WTC11 (cell line): ENCODE results near the gene LHFPL6. TPM values are rescaled to one million over a fixed set of nuclear protein-coding genes. Genes with fewer than 3 reads are reported as not detected.

ENCODE experiments used
- ATAC-seq: fragments of 200-7000 bp; cut with Tn5 transposase; 2 replicates; pipeline ENCODE4 v1.10.0; 2021; ENCODE audit warnings: mild to moderate bottlenecking, moderate library complexity
- CTCF ChIA-PET: fragments of 300-600 bp; sonication (Branson Sonifier 250); formaldehyde crosslinking; loops from one replicate; lab custom pipeline; 2021; ENCODE audit warnings: antibody characterized with exemption; lab: Charles Lee
- POLR2A ChIA-PET: fragments of 350-600 bp; sonication (Branson Sonifier 250); formaldehyde crosslinking; loops from one replicate; lab custom pipeline; 2021; ENCODE audit warnings: antibody characterized with exemption; lab: Charles Lee
- DNase-seq: peaks from one replicate; pipeline ENCODE4 v3.0.0; 2021; ENCODE audit warnings: low spot score
- H3K27ac Mint-ChIP-seq: 2 replicates; pipeline ENCODE4 v1.8.0; 2021; ENCODE audit warnings: mixed read lengths
- H3K27me3 Mint-ChIP-seq: 2 replicates; pipeline ENCODE4 v1.8.0; 2021; ENCODE audit warnings: low read depth, mild to moderate bottlenecking, moderate library complexity, mixed read lengths
- H3K36me3 Mint-ChIP-seq: 2 replicates; pipeline ENCODE4 v1.8.0; 2021; ENCODE audit warnings: mixed read lengths
- H3K4me1 Mint-ChIP-seq: 2 replicates; pipeline ENCODE4 v1.8.0; 2022; ENCODE audit warnings: mixed read lengths
- H3K4me3 Mint-ChIP-seq: 2 replicates; pipeline ENCODE4 v1.8.0; 2021; ENCODE audit warnings: mild to moderate bottlenecking, moderate library complexity, mixed read lengths
- H3K9me3 Mint-ChIP-seq: 2 replicates; pipeline ENCODE4 v1.8.0; 2021; ENCODE audit warnings: mixed read lengths
- ATF1 ChIP-seq: sonication (generic); formaldehyde crosslinking; IDR thresholded peaks from 2 replicates; pipeline ENCODE4 v1.8.1; 2023; ENCODE audit warnings: mild to moderate bottlenecking, moderate library complexity, missing genetic modification reagents
- CBFB ChIP-seq: sonication (generic); formaldehyde crosslinking; IDR thresholded peaks from 2 replicates; pipeline ENCODE4 v1.8.1; 2022; ENCODE audit warnings: mild to moderate bottlenecking, low read depth, missing genetic modification reagents
- ESRRA ChIP-seq: sonication (generic); formaldehyde crosslinking; IDR thresholded peaks from 2 replicates; pipeline ENCODE4 v1.8.1; 2022; ENCODE audit warnings: mild to moderate bottlenecking, missing genetic modification reagents, borderline replicate concordance
- HMGA2 ChIP-seq: fragments of 250-450 bp; sonication (Bioruptor Pico); IDR thresholded peaks from 2 replicates; pipeline ENCODE4 v1.4.0; 2021; ENCODE audit warnings: mild to moderate bottlenecking, moderate library complexity
- NR1H2 ChIP-seq: sonication (generic); formaldehyde crosslinking; IDR thresholded peaks from 2 replicates; pipeline ENCODE4 v1.9.0; 2021; ENCODE audit warnings: mild to moderate bottlenecking, moderate library complexity, missing genetic modification reagents
- NR2C2 ChIP-seq: sonication (generic); formaldehyde crosslinking; IDR thresholded peaks from 2 replicates; pipeline ENCODE4 v1.8.0; 2022; ENCODE audit warnings: mild to moderate bottlenecking, missing genetic modification reagents
- PRRX2 ChIP-seq: fragments of 250-450 bp; sonication (Bioruptor Pico); IDR thresholded peaks from 2 replicates; pipeline ENCODE4 v1.8.0; 2021; ENCODE audit warnings: mild to moderate bottlenecking
- SMAD3 ChIP-seq: sonication (generic); formaldehyde crosslinking; IDR thresholded peaks from 2 replicates; pipeline ENCODE4 v1.8.0; 2022; ENCODE audit warnings: missing genetic modification reagents, mild to moderate bottlenecking, borderline replicate concordance
- ZNF121 ChIP-seq: sonication (generic); formaldehyde crosslinking; IDR thresholded peaks from 2 replicates; pipeline ENCODE4 v1.8.0; 2023; ENCODE audit warnings: missing genetic modification reagents
- ZNF263 ChIP-seq: sonication (generic); formaldehyde crosslinking; IDR thresholded peaks from 2 replicates; pipeline ENCODE4 v1.8.1; 2022; ENCODE audit warnings: low read depth, mild to moderate bottlenecking, moderate library complexity, missing genetic modification reagents
- total RNA-seq: library from RNA; stranded (reverse); gene quantifications from 3 replicates; pipeline ENCODE4 v1.2.3, GENCODE V29; 2021
- TF ChIP-seq, protein P1 (sequence below): fragments of 250-450 bp; sonication (Bioruptor Pico); IDR thresholded peaks from 2 replicates; pipeline ENCODE4 v1.9.0; 2021; ENCODE audit warnings: mild to moderate bottlenecking
- TF ChIP-seq, protein P2 (sequence below): fragments of 250-450 bp; sonication (Bioruptor Pico); IDR thresholded peaks from 2 replicates; pipeline ENCODE4 v1.9.0; 2021; ENCODE audit warnings: mild to moderate bottlenecking
- TF ChIP-seq, protein P3 (sequence below): sonication (generic); formaldehyde crosslinking; IDR thresholded peaks from 2 replicates; pipeline ENCODE4 v1.8.1; 2022; ENCODE audit warnings: missing genetic modification reagents, borderline replicate concordance
- TF ChIP-seq, protein P4 (sequence below): sonication (generic); formaldehyde crosslinking; IDR thresholded peaks from 2 replicates; pipeline ENCODE4 v1.8.1; 2023; ENCODE audit warnings: mild to moderate bottlenecking, missing genetic modification reagents

LHFPL6 gene
- total RNA-seq, 1 experiment from 2014 or later, result 4.5 TPM

DNA sequence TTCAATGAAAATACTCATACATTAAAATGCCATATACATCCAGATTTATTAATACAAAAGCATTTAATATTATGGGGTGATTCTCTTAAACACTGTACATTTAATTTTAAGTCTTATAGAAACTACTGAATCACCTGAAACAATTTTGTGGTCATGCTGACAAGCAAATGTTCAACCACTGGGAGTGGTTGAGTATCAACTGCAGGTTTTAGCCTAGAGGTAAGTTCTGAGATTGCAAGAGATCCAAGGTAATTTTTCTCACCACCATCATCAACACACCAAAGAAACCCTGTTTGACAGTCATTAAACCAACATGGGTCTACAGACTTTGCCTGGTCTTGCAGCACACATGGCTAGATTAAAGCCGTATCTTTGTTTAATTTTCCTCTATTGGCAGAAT lies 196.3 kb downstream of the LHFPL6 start (continued):
- TF ChIP-seq HMGA2 (CRISPR knock-in tag), result no peak
- TF ChIP-seq, protein P1, sequence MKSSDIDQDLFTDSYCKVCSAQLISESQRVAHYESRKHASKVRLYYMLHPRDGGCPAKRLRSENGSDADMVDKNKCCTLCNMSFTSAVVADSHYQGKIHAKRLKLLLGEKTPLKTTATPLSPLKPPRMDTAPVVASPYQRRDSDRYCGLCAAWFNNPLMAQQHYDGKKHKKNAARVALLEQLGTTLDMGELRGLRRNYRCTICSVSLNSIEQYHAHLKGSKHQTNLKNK (CRISPR knock-in tag), result no peak
- TF ChIP-seq, protein P2, sequence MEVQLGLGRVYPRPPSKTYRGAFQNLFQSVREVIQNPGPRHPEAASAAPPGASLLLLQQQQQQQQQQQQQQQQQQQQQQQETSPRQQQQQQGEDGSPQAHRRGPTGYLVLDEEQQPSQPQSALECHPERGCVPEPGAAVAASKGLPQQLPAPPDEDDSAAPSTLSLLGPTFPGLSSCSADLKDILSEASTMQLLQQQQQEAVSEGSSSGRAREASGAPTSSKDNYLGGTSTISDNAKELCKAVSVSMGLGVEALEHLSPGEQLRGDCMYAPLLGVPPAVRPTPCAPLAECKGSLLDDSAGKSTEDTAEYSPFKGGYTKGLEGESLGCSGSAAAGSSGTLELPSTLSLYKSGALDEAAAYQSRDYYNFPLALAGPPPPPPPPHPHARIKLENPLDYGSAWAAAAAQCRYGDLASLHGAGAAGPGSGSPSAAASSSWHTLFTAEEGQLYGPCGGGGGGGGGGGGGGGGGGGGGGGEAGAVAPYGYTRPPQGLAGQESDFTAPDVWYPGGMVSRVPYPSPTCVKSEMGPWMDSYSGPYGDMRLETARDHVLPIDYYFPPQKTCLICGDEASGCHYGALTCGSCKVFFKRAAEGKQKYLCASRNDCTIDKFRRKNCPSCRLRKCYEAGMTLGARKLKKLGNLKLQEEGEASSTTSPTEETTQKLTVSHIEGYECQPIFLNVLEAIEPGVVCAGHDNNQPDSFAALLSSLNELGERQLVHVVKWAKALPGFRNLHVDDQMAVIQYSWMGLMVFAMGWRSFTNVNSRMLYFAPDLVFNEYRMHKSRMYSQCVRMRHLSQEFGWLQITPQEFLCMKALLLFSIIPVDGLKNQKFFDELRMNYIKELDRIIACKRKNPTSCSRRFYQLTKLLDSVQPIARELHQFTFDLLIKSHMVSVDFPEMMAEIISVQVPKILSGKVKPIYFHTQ (CRISPR knock-in tag), result no peak

DNA sequence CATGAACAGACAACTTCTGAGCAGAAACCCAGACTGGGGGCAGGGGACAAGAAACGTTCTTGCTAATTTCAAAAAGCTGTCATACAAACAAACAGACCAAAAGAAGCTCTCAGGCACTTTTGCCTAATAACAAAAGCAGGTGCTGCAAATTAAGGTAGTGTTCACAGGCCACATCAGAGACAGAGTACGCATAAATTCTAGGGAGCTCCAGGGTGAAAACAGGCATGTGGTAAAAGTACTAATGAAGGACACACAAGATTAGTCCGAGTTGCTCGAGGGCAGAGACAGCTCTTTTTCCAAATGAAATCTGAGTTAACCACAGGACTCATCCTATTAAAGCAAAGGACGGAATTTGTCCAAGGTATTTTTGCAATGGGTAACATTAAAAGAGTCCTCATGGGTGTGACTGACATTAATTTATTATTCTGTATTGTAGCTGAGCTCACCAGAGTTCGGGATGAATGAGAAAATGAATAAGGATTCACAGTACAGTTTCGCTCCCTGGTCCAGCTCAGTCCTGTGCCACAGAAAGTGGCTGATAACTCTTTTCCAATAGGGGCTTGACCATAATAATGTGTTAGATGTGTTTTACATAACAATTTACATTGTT lies 197.3 kb downstream of the LHFPL6 start:
- TF ChIP-seq ZNF263, result no peak
- no peak for TF ChIP-seq NR2C2 (CRISPR knock-in tag)
- TF ChIP-seq CBFB (CRISPR knock-in tag), result no peak
- TF ChIP-seq ATF1 (CRISPR knock-in tag), result no peak

DNA sequence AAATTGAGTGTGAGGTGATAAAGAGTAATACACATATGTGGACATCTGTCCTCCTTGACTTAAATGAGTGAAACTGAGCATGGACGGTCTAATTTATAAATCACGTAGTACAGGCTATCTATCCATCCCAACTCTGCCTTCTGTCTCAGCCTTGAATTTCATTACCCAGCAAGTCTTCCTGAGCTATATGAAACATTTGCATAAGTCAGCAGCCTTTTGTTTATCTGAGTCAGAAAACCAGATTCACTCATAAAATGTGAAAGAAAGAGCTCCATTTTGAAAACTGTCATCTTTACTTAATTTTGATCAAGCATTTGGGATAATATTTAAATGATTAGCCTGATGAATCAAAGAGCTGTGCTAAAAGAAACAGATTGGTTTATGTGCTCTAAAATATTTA lies 197.9 kb downstream of the LHFPL6 start:
- H3K4me3 Mint-ChIP-seq, result no peak overlapping the region
- CTCF ChIA-PET, result interaction anchor here (0.6 to 1.7 kb wide), 8 partner anchors 10 to 259 kb away, joined by 3 to 13 read pairs (median 4); partner anchors contain the start of gene LHFPL6
- H3K36me3 Mint-ChIP-seq, result no peaks in the 10 kb centered on the region
- H3K4me1 Mint-ChIP-seq, result peaks cover 41% of the 10 kb centered on the region
- ATAC-seq (no peak), DNase-seq (no peak)
- TF ChIP-seq PRRX2 (CRISPR knock-in tag) (no peak), ESRRA (CRISPR knock-in tag) (no peak), ZNF121 (CRISPR knock-in tag) (no peak), SMAD3 (no peak), NR1H2 (CRISPR knock-in tag) (no peak)
- TF ChIP-seq, protein P3, sequence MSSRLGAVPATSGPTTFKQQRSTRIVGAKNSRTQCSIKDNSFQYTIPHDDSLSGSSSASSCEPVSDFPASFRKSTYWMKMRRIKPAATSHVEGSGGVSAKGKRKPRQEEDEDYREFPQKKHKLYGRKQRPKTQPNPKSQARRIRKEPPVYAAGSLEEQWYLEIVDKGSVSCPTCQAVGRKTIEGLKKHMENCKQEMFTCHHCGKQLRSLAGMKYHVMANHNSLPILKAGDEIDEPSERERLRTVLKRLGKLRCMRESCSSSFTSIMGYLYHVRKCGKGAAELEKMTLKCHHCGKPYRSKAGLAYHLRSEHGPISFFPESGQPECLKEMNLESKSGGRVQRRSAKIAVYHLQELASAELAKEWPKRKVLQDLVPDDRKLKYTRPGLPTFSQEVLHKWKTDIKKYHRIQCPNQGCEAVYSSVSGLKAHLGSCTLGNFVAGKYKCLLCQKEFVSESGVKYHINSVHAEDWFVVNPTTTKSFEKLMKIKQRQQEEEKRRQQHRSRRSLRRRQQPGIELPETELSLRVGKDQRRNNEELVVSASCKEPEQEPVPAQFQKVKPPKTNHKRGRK (CRISPR knock-in tag), result no peak
- no peaks in the 10 kb centered on the region for H3K9me3 Mint-ChIP-seq
- no peak overlapping the region for H3K27ac Mint-ChIP-seq
- POLR2A ChIA-PET, result interaction anchor here (0.6 kb wide), 1 partner anchor 10 kb away, joined by 3 read pairs; no protein-coding TSS in a partner anchor
- H3K27me3 Mint-ChIP-seq, result peaks cover 9% of the 10 kb centered on the region

More for the DNA sequence above, 197.3 kb downstream of the LHFPL6 start:
- Mint-ChIP-seq H3K4me1 (peaks cover 47% of the 10 kb centered on the region), H3K27ac (no peak overlapping the region), H3K36me3 (no peaks in the 10 kb centered on the region), H3K27me3 (peaks cover 6% of the 10 kb centered on the region), H3K9me3 (no peaks in the 10 kb centered on the region), H3K4me3 (no peak overlapping the region)
- ATAC-seq, result no peak
- ChIA-PET POLR2A (no interaction called here), CTCF (interaction anchor here (0.6 to 1.7 kb wide), 7 partner anchors 9 to 211 kb away, joined by 3 to 13 read pairs (median 4); partner anchors contain the start of gene LHFPL6)
- no peak for DNase-seq

DNA sequence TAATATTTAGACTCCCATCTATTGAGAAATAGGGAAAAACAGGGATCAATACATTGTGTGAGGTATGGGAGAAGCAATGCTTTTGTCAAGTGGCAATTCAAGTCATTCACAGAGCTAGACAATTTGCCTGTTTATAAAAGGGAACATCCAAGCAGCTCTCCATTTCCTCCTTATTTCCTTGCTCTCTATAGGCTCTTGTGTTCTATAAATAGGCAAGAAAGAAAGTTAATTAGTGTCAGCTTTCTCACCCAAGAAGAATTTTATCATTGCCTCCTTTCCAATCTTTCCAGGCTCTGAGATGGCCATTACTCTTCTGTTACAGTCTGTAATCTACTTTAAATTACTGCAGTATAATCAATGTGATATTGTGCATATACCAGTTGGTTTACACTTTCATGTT lies 199.9 kb downstream of the LHFPL6 start:
- Mint-ChIP-seq H3K27me3 (peaks cover 29% of the 10 kb centered on the region), H3K27ac (no peak overlapping the region), H3K4me3 (no peak overlapping the region), H3K4me1 (peaks cover 32% of the 10 kb centered on the region), H3K36me3 (no peaks in the 10 kb centered on the region), H3K9me3 (no peaks in the 10 kb centered on the region)
- CTCF ChIA-PET, result interaction anchor here (0.8 kb wide), 1 partner anchor 213 kb away, joined by 3 read pairs; no protein-coding TSS in a partner anchor
- DNase-seq (no peak), ATAC-seq (no peak)
- POLR2A ChIA-PET, result no interaction called here
- TF ChIP-seq, protein P4, sequence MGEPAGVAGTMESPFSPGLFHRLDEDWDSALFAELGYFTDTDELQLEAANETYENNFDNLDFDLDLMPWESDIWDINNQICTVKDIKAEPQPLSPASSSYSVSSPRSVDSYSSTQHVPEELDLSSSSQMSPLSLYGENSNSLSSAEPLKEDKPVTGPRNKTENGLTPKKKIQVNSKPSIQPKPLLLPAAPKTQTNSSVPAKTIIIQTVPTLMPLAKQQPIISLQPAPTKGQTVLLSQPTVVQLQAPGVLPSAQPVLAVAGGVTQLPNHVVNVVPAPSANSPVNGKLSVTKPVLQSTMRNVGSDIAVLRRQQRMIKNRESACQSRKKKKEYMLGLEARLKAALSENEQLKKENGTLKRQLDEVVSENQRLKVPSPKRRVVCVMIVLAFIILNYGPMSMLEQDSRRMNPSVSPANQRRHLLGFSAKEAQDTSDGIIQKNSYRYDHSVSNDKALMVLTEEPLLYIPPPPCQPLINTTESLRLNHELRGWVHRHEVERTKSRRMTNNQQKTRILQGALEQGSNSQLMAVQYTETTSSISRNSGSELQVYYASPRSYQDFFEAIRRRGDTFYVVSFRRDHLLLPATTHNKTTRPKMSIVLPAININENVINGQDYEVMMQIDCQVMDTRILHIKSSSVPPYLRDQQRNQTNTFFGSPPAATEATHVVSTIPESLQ (CRISPR knock-in tag), result no peak
